HEK293T (cell line): ENCODE data around the gene AUNIP.
A peak's percentile ranks its signal among the peaks of the same experiment; 100 is the strongest.

Experiments
- CTCF ChIA-PET: fragments of 350-600 bp; formaldehyde crosslinking; extraction: SDS; loops from one replicate; lab custom pipeline; 2021; ENCODE audit warnings: antibody characterized with exemption, inconsistent platforms; lab: Yijun Ruan, JAX
- POLR2A ChIA-PET: fragments of 350-600 bp; formaldehyde crosslinking; extraction: SDS; loops from one replicate; lab custom pipeline; 2020; ENCODE audit warnings: antibody characterized with exemption, inconsistent platforms; lab: Yijun Ruan, JAX
- DNase-seq: peaks from one replicate; pipeline ENCODE4 v3.0.0; 2012; ENCODE audit warnings: mixed read lengths; ENCODE audit errors: extremely low spot score
- ARNT ChIP-seq: fragments of 450-650 bp; IDR thresholded peaks from 2 replicates; pipeline ENCODE4 v1.6.1; 2017; ENCODE audit warnings: mild to moderate bottlenecking
- BHLHE40 ChIP-seq: fragments of 450-650 bp; IDR thresholded peaks from 2 replicates; pipeline ENCODE4 v1.6.1; 2016; ENCODE audit warnings: mild to moderate bottlenecking, moderate library complexity, borderline replicate concordance
- CTBP1 ChIP-seq: fragments of 450-650 bp; IDR thresholded peaks from 2 replicates; pipeline ENCODE4 v1.6.1; 2016; ENCODE audit warnings: borderline replicate concordance
- ELF4 ChIP-seq: fragments of 450-650 bp; IDR thresholded peaks from 2 replicates; pipeline ENCODE4 v1.6.1; 2017; ENCODE audit warnings: antibody characterized with exemption
- FOXA1 ChIP-seq: fragments of 450-650 bp; IDR thresholded peaks from 2 replicates; pipeline ENCODE4 v1.6.1; 2016; ENCODE audit warnings: mild to moderate bottlenecking
- FOXK2 ChIP-seq: fragments of 450-650 bp; IDR thresholded peaks from 2 replicates; pipeline ENCODE4 v1.6.1; 2016; ENCODE audit warnings: mild to moderate bottlenecking
- FOXM1 ChIP-seq: fragments of 450-650 bp; IDR thresholded peaks from 2 replicates; pipeline ENCODE4 v1.6.1; 2017; ENCODE audit warnings: mild to moderate bottlenecking, borderline replicate concordance
- HDGF ChIP-seq: fragments of 450-650 bp; IDR thresholded peaks from 2 replicates; pipeline ENCODE4 v1.6.1; 2017; ENCODE audit warnings: antibody characterized with exemption, borderline replicate concordance
- L3MBTL2 ChIP-seq: fragments of 450-650 bp; conservative IDR thresholded peaks from 2 replicates; pipeline ENCODE4 v1.6.1; 2016; ENCODE audit warnings: mild to moderate bottlenecking
- LEF1 ChIP-seq: fragments of 450-650 bp; IDR thresholded peaks from 2 replicates; pipeline ENCODE4 v1.6.1; 2017; ENCODE audit warnings: mild to moderate bottlenecking, borderline replicate concordance
- NFRKB ChIP-seq: fragments of 450-650 bp; IDR thresholded peaks from 2 replicates; pipeline ENCODE4 v1.6.1; 2016; ENCODE audit warnings: mild to moderate bottlenecking, moderate library complexity
- PKNOX1 ChIP-seq: fragments of 450-650 bp; IDR thresholded peaks from 2 replicates; pipeline ENCODE4 v1.6.1; 2016
- SP1 ChIP-seq: fragments of 450-650 bp; IDR thresholded peaks from 2 replicates; pipeline ENCODE4 v1.6.1; 2017
- SUZ12 ChIP-seq: fragments of 450-650 bp; IDR thresholded peaks from 2 replicates; pipeline ENCODE4 v1.6.1; 2016; ENCODE audit warnings: mild to moderate bottlenecking
- TARDBP ChIP-seq: fragments of 450-650 bp; IDR thresholded peaks from 2 replicates; pipeline ENCODE4 v1.6.1; 2016
- ZNF384 ChIP-seq: fragments of 450-650 bp; IDR thresholded peaks from 2 replicates; pipeline ENCODE4 v1.6.1; 2016

AUNIP gene

GRCh38 chr1:25866288-25866687 is 7.0 kb upstream of the AUNIP start:
- POLR2A ChIA-PET: interaction anchor here (1.6 kb wide), 1 partner anchor 9 kb away, joined by 6 read pairs; the partner anchor contains the start of gene PAQR7
- TF ChIP-seq L3MBTL2 (no peak), PKNOX1 (no peak), HDGF (no peak), ZNF384 (no peak), TARDBP (no peak), LEF1 (no peak)
- no peak for DNase-seq
- CTCF ChIA-PET: no interaction called here

GRCh38 chr1:25864434-25864833 is 5.2 kb upstream of the AUNIP start:
- TF ChIP-seq SP1 (no peak), L3MBTL2 (no peak), FOXM1 (no peak), ZNF384 (no peak), ARNT (no peak), BHLHE40 (no peak), FOXA1 (no peak), CTBP1 (no peak), ELF4 (no peak), TARDBP (no peak), LEF1 (no peak), NFRKB (no peak), PKNOX1 (no peak), FOXK2 (no peak)
- DNase-seq: no peak
- CTCF ChIA-PET: no interaction called here
- POLR2A ChIA-PET: no interaction called here

GRCh38 chr1:25863486-25864262 is 4.4 kb upstream of the AUNIP start:
- CTCF ChIA-PET: no interaction called here
- no peak for DNase-seq
- TF ChIP-seq ZNF384: no peak
- no peak for TF ChIP-seq BHLHE40
- TF ChIP-seq FOXM1: no peak
- no peak for TF ChIP-seq ELF4
- no peak for TF ChIP-seq NFRKB
- no peak for TF ChIP-seq TARDBP
- no peak for TF ChIP-seq FOXA1
- no peak for TF ChIP-seq CTBP1
- TF ChIP-seq LEF1: no peak
- TF ChIP-seq SUZ12: no peak
- no peak for TF ChIP-seq PKNOX1
- no peak for TF ChIP-seq ARNT
- POLR2A ChIA-PET: no interaction called here

- no peak for TF ChIP-seq L3MBTL2
- ChIA-PET POLR2A (interaction anchor here (1.7 kb wide), 1 partner anchor 12 kb away, joined by 11 read pairs; the partner anchor contains the start of gene PAQR7), CTCF (no interaction called here)
- DNase-seq: no peak
Measured at GRCh38 chr1:25862785-25863485, 3.7 kb upstream of the AUNIP start.

- peak; percentile 52 for TF ChIP-seq ZNF384
- TF ChIP-seq PKNOX1: no peak
- ChIA-PET POLR2A (interaction anchor here (1.7 kb wide), 1 partner anchor 13 kb away, joined by 11 read pairs; the partner anchor contains the start of gene PAQR7), CTCF (no interaction called here)
- no peak for DNase-seq
Measured at GRCh38 chr1:25861316-25862286, 2.3 kb upstream of the AUNIP start.
